Pons (tissue), 1 donor: ENCODE measurements around the gene ALLC.
"Not testable (repeated sequence)": the region's sequence is repeated elsewhere in the genome, so short reads cannot be mapped to it uniquely, and the experiment has no call there.

Experiments
- DNase-seq: peaks from one replicate; pipeline ENCODE4 v3.0.0-alpha.2; 2016; ENCODE audit warnings: low spot score

ALLC gene

GRCh38 chr2:3655871-3656761 is 1.9 kb upstream of the ALLC start:
- DNase-seq, result no peak

- peak; percentile 37 for DNase-seq
These were observed 958 bp upstream of the ALLC start for GRCh38 chr2:3656762-3657721.

GRCh38 chr2:3659447-3660432 is 1.7 kb downstream of the ALLC start:
- no peak for DNase-seq

- DNase-seq, result not testable (repeated sequence)
These were observed 2.6 kb downstream of the ALLC start for GRCh38 chr2:3660640-3661039.

- DNase-seq, result no peak
These were observed 3.2 kb downstream of the ALLC start for GRCh38 chr2:3661149-3661660.

GRCh38 chr2:3662239-3662638 is 4.2 kb downstream of the ALLC start:
- no peak for DNase-seq

GRCh38 chr2:3664118-3664517 is 6.1 kb downstream of the ALLC start:
- no peak for DNase-seq

- no peak for DNase-seq
These were observed 6.9 kb downstream of the ALLC start for GRCh38 chr2:3664925-3665324.

GRCh38 chr2:3665886-3666612 is 8.0 kb downstream of the ALLC start:
- DNase-seq, result no peak

- no peak for DNase-seq
These were observed 8.6 kb downstream of the ALLC start for GRCh38 chr2:3666613-3666975.

GRCh38 chr2:3667151-3667631 is 9.2 kb downstream of the ALLC start:
- DNase-seq, result no peak

GRCh38 chr2:3669656-3670055 is 11.7 kb downstream of the ALLC start:
- no peak for DNase-seq

- no peak for DNase-seq
These were observed 12.4 kb downstream of the ALLC start for GRCh38 chr2:3670376-3670775.

- no peak for DNase-seq
These were observed 12.9 kb downstream of the ALLC start for GRCh38 chr2:3670941-3671340.

- DNase-seq, result no peak
These were observed 15.1 kb downstream of the ALLC start for GRCh38 chr2:3672861-3673678.

- no peak for DNase-seq
These were observed 16.3 kb downstream of the ALLC start for GRCh38 chr2:3674066-3674845.

- no peak for DNase-seq
These were observed 17.7 kb downstream of the ALLC start for GRCh38 chr2:3675687-3676086.

- DNase-seq, result no peak
These were observed 19.4 kb downstream of the ALLC start for GRCh38 chr2:3677436-3677835.

GRCh38 chr2:3678212-3678611 is 20.2 kb downstream of the ALLC start:
- no peak for DNase-seq
